OCI-LY1 (cell line): ENCODE measurements around the gene CHMP4B.

Source experiments
- EZH2 ChIP-seq: fragments of 200-600 bp; sonication (generic), shearing (Covaris generic); IDR thresholded peaks from 2 replicates; pipeline ENCODE4 v1.8.0; 2017; ENCODE audit warnings: borderline replicate concordance, mixed run types, mild to moderate bottlenecking, antibody characterized with exemption, low read length, moderate library complexity, mixed read lengths
- TF ChIP-seq, protein P1 (sequence below): fragments of 200-600 bp; sonication (generic), shearing (Covaris generic); IDR thresholded peaks from 2 replicates; pipeline ENCODE4 v1.5.1; 2017; ENCODE audit warnings: mild to moderate bottlenecking, antibody characterized with exemption, low read length, moderate library complexity, mixed read lengths

DNA sequence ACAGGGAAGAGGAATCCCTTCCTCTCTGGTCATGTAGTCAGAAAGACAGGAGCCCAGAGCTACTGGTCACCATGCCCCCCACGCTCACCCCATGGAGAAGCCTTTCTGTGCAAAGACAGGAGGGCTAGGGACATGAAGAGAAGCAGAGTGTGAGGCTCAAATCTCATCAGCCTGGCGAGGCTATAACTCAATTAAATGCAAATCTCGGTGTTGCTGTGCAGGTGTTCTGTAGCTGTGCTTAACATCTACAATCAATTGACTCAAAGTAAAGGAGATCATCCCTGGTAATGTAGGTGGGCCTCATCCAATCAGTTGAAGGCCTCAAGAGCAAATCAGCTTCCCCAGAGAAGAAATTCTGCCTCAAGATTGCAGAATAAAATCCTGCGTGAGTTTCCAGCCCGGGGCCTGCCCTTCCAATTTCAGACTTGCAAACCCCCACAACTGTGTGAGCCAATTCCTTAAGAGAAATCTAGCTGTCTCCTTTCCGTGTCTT lies 64.4 kb downstream of the CHMP4B start:
- TF ChIP-seq EZH2: no peak
- TF ChIP-seq, protein P1, sequence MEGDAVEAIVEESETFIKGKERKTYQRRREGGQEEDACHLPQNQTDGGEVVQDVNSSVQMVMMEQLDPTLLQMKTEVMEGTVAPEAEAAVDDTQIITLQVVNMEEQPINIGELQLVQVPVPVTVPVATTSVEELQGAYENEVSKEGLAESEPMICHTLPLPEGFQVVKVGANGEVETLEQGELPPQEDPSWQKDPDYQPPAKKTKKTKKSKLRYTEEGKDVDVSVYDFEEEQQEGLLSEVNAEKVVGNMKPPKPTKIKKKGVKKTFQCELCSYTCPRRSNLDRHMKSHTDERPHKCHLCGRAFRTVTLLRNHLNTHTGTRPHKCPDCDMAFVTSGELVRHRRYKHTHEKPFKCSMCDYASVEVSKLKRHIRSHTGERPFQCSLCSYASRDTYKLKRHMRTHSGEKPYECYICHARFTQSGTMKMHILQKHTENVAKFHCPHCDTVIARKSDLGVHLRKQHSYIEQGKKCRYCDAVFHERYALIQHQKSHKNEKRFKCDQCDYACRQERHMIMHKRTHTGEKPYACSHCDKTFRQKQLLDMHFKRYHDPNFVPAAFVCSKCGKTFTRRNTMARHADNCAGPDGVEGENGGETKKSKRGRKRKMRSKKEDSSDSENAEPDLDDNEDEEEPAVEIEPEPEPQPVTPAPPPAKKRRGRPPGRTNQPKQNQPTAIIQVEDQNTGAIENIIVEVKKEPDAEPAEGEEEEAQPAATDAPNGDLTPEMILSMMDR: no peak
